ENCODE data around the gene KCNK16. TPM values are rescaled to one million over a fixed set of nuclear protein-coding genes. Genes with fewer than 3 reads are reported as not detected.

Gene KCNK16
- total and polyA plus RNA-seq, 2 of the 13 experiments (the other 11 are each of a cell fraction or from before 2014, with no cell fraction given) = not detected

GRCh38 chr6:39298061-39298460 lies 24.4 kb downstream of the KCNK16 start (continued):
- TF ChIP-seq ZBTB46 (CRISPR knock-in tag; IDR thresholded peaks at IDR 0.05; ENCODE audit: borderline replicate concordance) (no peak), CCAR2 (optimal IDR thresholded peaks at IDR 0.05; ENCODE audit: low read depth, low read length) (no peak), ZNF552 (CRISPR knock-in tag; IDR thresholded peaks at IDR 0.05; ENCODE audit: borderline replicate concordance) (no peak), YEATS2 (CRISPR knock-in tag; IDR thresholded peaks at IDR 0.05; ENCODE audit: borderline replicate concordance) (no peak), ELF4 (CRISPR knock-in tag; IDR thresholded peaks at IDR 0.05; ENCODE audit: borderline replicate concordance) (no peak), TCF7 (IDR thresholded peaks at IDR 0.05; ENCODE audit: low read depth) (no peak), SRSF9 (IDR thresholded peaks at IDR 0.05; ENCODE audit: borderline replicate concordance, insufficient read depth, low read depth, low read length, poor library complexity, severe bottlenecking) (no peak), HMGA1 (CRISPR knock-in tag; conservative IDR thresholded peaks at IDR 0.05) (no peak), EHMT2 (IDR thresholded peaks at IDR 0.05; ENCODE audit: borderline replicate concordance, low read depth, low read length) (no peak; the same call in 1 of the 2 replicates), ZNF503 (CRISPR knock-in tag; IDR thresholded peaks at IDR 0.05) (no peak), CHCHD3 (CRISPR knock-in tag; IDR thresholded peaks at IDR 0.05) (no peak), PATZ1 (CRISPR knock-in tag; IDR thresholded peaks at IDR 0.05) (peak; percentile 64; the same call in 1 of the 2 replicates), ZNF75D (CRISPR knock-in tag; IDR thresholded peaks at IDR 0.05; ENCODE audit: borderline replicate concordance) (no peak), AGO2 (optimal IDR thresholded peaks at IDR 0.05; ENCODE audit: low read depth, low read length) (no peak), ZNF879 (CRISPR knock-in tag; IDR thresholded peaks at IDR 0.05) (no peak), NR0B2 (CRISPR knock-in tag; IDR thresholded peaks at IDR 0.05) (no peak), FLYWCH1 (CRISPR knock-in tag; IDR thresholded peaks at IDR 0.05) (no peak), KDM4B (CRISPR knock-in tag; IDR thresholded peaks at IDR 0.05) (no peak), ZNF616 (CRISPR knock-in tag; IDR thresholded peaks at IDR 0.05; ENCODE audit: low read depth) (no peak), ARID2 (CRISPR knock-in tag; IDR thresholded peaks at IDR 0.05; ENCODE audit: borderline replicate concordance) (no peak), ZBTB7A (CRISPR knock-in tag; IDR thresholded peaks at IDR 0.05) (0 out of 2 replicates have a peak, but pooled peaks have one; percentile 70), ATF4 (CRISPR knock-in tag; IDR thresholded peaks at IDR 0.05) (peak in 1 of 2 experiments; percentile 73; a peak in 2 of 4 replicates), TOPORS (CRISPR knock-in tag; IDR thresholded peaks at IDR 0.05) (no peak)

Data from HepG2 (cell line).